Measurements from ENCODE around the gene ICAM4. TPM values are rescaled to one million over a fixed set of nuclear protein-coding genes. Genes with fewer than 3 reads are reported as not detected.

ICAM4 gene
- total RNA-seq, 1 donor from 2014 or later, result 0.20 TPM

- H3K4me1 ChIP-seq (ENCODE audit: insufficient read depth, low read length), result peaks cover 32% of the 10 kb centered on the region
- H2AFZ ChIP-seq (ENCODE audit: low read depth, low read length), result no peak overlapping the region
These were observed 6.3 kb downstream of the ICAM4 start for GRCh38 chr19:10292789-10293636.

GRCh38 chr19:10293637-10294367 is 7.0 kb downstream of the ICAM4 start:
- no peak overlapping the region for H3K4me2 ChIP-seq (ENCODE audit: low read length)
- peaks cover 28% of the 10 kb centered on the region for H3K9me3 Mint-ChIP-seq (ENCODE audit: unreplicated experiment)
- no peak overlapping the region for H3K9ac ChIP-seq (ENCODE audit: low read length)
- peaks cover 16% of the 10 kb centered on the region for H4K20me1 ChIP-seq (ENCODE audit: insufficient read depth, low read length)
- H3K27me3 ChIP-seq (ENCODE audit: insufficient read depth, low read length), result peaks cover 63% of the 10 kb centered on the region
- no peaks in the 10 kb centered on the region for H3K36me3 ChIP-seq (ENCODE audit: insufficient read depth, low read length)
- H3K4me1 Mint-ChIP-seq (ENCODE audit: low read depth, unreplicated experiment), result no peaks in the 10 kb centered on the region
- no peak overlapping the region for H3K4me3 ChIP-seq (ENCODE audit: insufficient read depth, low read depth, low read length)
- H2AFZ ChIP-seq (ENCODE audit: low read depth, low read length), result no peak overlapping the region
- FAIRE-seq (no peak), DNase-seq (ENCODE audit: low read depth) (no peak)
- H3K9me3 ChIP-seq (ENCODE audit: insufficient read depth, low read depth, low read length), result peaks cover 11% of the 10 kb centered on the region
- TF ChIP-seq CTCF (IDR thresholded peaks at IDR 0.05; ENCODE audit: insufficient read depth, low read depth, low read length) (no peak), EZH2 (IDR thresholded peaks at IDR 0.05; ENCODE audit: insufficient read depth, low read length) (no peak)
- peaks cover 2% of the 10 kb centered on the region for H3K36me3 Mint-ChIP-seq (ENCODE audit: low read depth, unreplicated experiment)
- peaks cover 66% of the 10 kb centered on the region for H3K27me3 Mint-ChIP-seq (ENCODE audit: low read depth, unreplicated experiment)
- peaks cover 30% of the 10 kb centered on the region for H3K4me1 ChIP-seq (ENCODE audit: insufficient read depth, low read length)
- H3K4me3 Mint-ChIP-seq (ENCODE audit: unreplicated experiment), result no peak overlapping the region
- peak overlapping the region; percentile 47 for H3K27ac Mint-ChIP-seq (ENCODE audit: unreplicated experiment)
- H3K27ac ChIP-seq (ENCODE audit: low read depth, low read length), result no peak overlapping the region
- no peaks in the 10 kb centered on the region for H3K79me2 ChIP-seq (ENCODE audit: insufficient read depth, low read length)

More at GRCh38 chr19:10292789-10293636, 6.3 kb downstream of the ICAM4 start:
- Mint-ChIP-seq H3K4me1 (ENCODE audit: low read depth, unreplicated experiment) (no peaks in the 10 kb centered on the region), H3K36me3 (ENCODE audit: low read depth, unreplicated experiment) (peaks cover 2% of the 10 kb centered on the region), H3K27ac (ENCODE audit: unreplicated experiment) (peak overlapping the region; percentile 47), H3K27me3 (ENCODE audit: low read depth, unreplicated experiment) (peaks cover 73% of the 10 kb centered on the region), H3K4me3 (ENCODE audit: unreplicated experiment) (no peak overlapping the region), H3K9me3 (ENCODE audit: unreplicated experiment) (peaks cover 28% of the 10 kb centered on the region)
- Histone ChIP-seq H4K20me1 (ENCODE audit: insufficient read depth, low read length) (peaks cover 16% of the 10 kb centered on the region), H3K27ac (ENCODE audit: low read depth, low read length) (no peak overlapping the region), H3K9me3 (ENCODE audit: insufficient read depth, low read depth, low read length) (peaks cover 11% of the 10 kb centered on the region), H3K9ac (ENCODE audit: low read length) (no peak overlapping the region), H3K4me3 (ENCODE audit: insufficient read depth, low read depth, low read length) (no peak overlapping the region), H3K36me3 (ENCODE audit: insufficient read depth, low read length) (no peaks in the 10 kb centered on the region), H3K4me2 (ENCODE audit: low read length) (peak overlapping the region; percentile 82), H3K79me2 (ENCODE audit: insufficient read depth, low read length) (no peaks in the 10 kb centered on the region), H3K27me3 (ENCODE audit: insufficient read depth, low read length) (peaks cover 68% of the 10 kb centered on the region)
- FAIRE-seq (no peak), DNase-seq (ENCODE audit: low read depth) (no peak)
- TF ChIP-seq CTCF (IDR thresholded peaks at IDR 0.05; ENCODE audit: insufficient read depth, low read depth, low read length), result no peak
- no peak for TF ChIP-seq EZH2 (IDR thresholded peaks at IDR 0.05; ENCODE audit: insufficient read depth, low read length)

All from astrocyte (in vitro differentiated cells and primary cell).